NCI-H1417 (cell line): ENCODE results near the gene SNED1.
A peak's percentile ranks its signal among the peaks of the same experiment; 100 is the strongest.

Experiments used
- DNase-seq, 3 experiments: peaks; one replicate each; lab custom pipeline; 2025; lab: John Stamatoyannopoulos, UW

SNED1 gene

GRCh38 chr2:241048149-241048948 lies 49.9 kb downstream of the SNED1 start:
- DNase-seq = no peak

GRCh38 chr2:241048949-241049343 lies 50.5 kb downstream of the SNED1 start:
- no peak for DNase-seq

- no peak for DNase-seq
Observed at GRCh38 chr2:241049739-241050623, 51.6 kb downstream of the SNED1 start.

GRCh38 chr2:241050624-241051577 lies 52.5 kb downstream of the SNED1 start:
- no peak for DNase-seq

DNA sequence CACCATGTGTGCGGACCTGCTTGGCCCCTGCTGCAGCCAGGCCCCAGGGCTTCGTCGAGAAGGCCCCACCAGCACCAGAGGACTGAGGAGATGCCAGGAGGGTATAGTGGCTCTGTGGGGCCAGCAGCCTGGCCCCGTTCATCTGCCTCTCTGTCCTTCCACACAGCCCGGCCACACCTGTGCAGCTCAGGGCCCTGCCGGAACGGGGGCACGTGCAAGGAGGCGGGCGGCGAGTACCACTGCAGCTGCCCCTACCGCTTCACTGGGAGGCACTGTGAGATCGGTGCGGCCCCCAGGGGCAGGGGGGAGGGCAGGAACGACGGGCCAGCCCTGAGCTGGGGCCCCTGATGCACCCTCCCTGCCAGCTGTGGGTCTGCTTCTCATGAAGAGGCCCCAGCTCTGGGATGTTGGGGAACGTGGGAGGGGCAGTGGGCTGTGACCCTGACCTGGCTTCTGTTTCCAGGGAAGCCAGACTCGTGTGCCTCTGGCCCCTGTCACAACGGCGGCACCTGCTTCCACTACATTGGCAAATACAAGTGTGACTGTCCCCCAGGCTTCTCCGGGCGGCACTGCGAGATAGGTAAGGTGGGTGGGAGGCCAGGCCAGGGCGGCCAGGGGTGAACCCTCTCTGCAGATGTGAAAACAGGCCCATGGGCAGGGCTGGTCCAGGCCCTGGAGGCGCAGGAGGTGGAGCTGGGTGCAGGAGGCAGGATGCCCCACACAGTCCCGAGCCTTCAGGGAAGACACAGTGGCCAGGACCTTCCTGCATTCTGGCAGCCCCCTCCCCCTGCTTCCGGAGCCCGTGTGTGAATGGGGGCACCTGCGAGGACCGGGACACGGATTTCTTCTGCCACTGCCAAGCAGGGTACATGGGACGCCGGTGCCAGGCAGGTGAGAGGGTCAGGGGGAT lies 53.4 kb downstream of the SNED1 start:
- DNase-seq = no peak

GRCh38 chr2:241052677-241053360 lies 54.4 kb downstream of the SNED1 start:
- no peak for DNase-seq

- DNase-seq = no peak
Observed at GRCh38 chr2:241053576-241054251, 55.3 kb downstream of the SNED1 start.

GRCh38 chr2:241061275-241061674 lies 62.9 kb downstream of the SNED1 start:
- no peak for DNase-seq

GRCh38 chr2:241062389-241063092 lies 64.1 kb downstream of the SNED1 start:
- DNase-seq = no peak

GRCh38 chr2:241063093-241063551 lies 64.7 kb downstream of the SNED1 start:
- peak in 1 of 3 experiments; percentile 31 for DNase-seq

DNA sequence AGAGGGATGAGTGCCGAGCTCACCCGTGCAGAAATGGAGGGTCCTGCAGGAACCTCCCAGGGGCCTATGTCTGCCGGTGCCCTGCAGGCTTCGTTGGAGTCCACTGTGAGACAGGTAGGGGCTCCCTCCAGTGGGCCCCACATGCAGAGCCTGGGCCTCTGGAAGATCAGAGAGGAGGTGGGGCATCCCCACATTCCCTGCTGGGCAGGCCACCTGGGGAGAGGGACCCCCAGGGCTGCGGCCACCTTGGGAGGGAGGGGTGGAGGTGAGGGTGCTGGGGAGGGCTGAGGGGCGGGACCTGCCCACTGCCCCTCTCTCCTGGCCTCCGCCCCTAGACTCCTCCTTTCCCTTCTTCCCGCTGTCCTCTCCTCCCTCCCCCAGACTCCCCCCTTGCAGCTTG lies 65.2 kb downstream of the SNED1 start:
- DNase-seq = peak in 2 of 3 experiments; percentile 63 to 72

GRCh38 chr2:241064008-241064801 lies 65.8 kb downstream of the SNED1 start:
- DNase-seq = peak; percentile 24 to 72 (median 63)

GRCh38 chr2:241064802-241065354 lies 66.5 kb downstream of the SNED1 start:
- DNase-seq = no peak

GRCh38 chr2:241065355-241065803 lies 67.0 kb downstream of the SNED1 start:
- DNase-seq = no peak

- DNase-seq = no peak
Observed at GRCh38 chr2:241066171-241066892, 67.9 kb downstream of the SNED1 start.

DNA sequence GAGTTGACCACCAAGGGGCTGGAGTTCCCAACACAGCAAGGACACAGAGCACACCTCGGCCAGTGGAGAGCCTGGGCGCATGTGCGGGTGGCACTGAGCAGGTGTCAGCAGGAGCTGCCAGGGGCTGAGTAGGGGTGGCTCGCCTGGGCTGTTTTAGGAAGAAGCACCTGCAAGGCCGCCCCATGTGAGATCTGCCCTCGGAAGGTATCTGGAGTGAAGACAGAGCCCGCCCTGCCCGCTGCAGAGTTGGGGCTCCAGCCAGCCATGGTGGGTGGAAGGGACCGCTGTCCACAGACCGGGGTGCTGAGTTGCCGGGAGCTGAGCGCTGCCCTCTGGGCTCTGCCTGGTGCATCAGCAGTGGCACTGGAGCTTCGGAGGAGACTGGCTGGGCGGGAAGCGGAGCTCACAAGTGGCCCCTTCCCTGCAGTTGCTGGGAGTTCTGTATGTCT lies 68.5 kb downstream of the SNED1 start:
- no peak for DNase-seq
